Thymus (tissue), 11 donors: Measurements from ENCODE around the gene SP2. TPM values are rescaled to one million over a fixed set of nuclear protein-coding genes. Genes with fewer than 3 reads are reported as not detected.
A peak's percentile ranks its signal among the peaks of the same experiment; 100 is the strongest.
"Not testable (repeated sequence)": the region's sequence is repeated elsewhere in the genome, so short reads cannot be mapped to it uniquely, and the experiment has no call there.

Experiments
- DNase-seq, 9 donors: peaks; one replicate each; pipeline ENCODE4 v3.0.0-alpha.2; 2013; ENCODE audit warnings: low spot score in 9 of 9, low read depth in 6 of 9, missing footprints in 1 of 9
- H3K27ac ChIP-seq, 2 donors: one replicate each; pipeline ENCODE4 v1.5.1; 2013; ENCODE audit warnings: control low read depth in 1 of 2, low read depth in 1 of 2, low read length in 1 of 2, mild to moderate bottlenecking in 1 of 2, moderate library complexity in 1 of 2
- H3K27me3 ChIP-seq, 2 donors: one replicate each; pipeline ENCODE4 v1.5.1; 2013; ENCODE audit warnings: low read length in 1 of 2; ENCODE audit not compliant: control insufficient read depth in 2 of 2, insufficient read depth in 1 of 2
- H3K36me3 ChIP-seq, 2 donors: one replicate each; pipeline ENCODE4 v1.5.1; 2013; ENCODE audit warnings: low read length in 1 of 2, mild to moderate bottlenecking in 1 of 2, moderate library complexity in 1 of 2; ENCODE audit not compliant: control insufficient read depth in 2 of 2, insufficient read depth in 2 of 2
- H3K4me1 ChIP-seq, 2 donors: one replicate each; pipeline ENCODE4 v1.5.1; 2013; ENCODE audit warnings: low read length in 2 of 2; ENCODE audit not compliant: control insufficient read depth in 2 of 2, insufficient read depth in 2 of 2
- H3K4me3 ChIP-seq, 2 donors: one replicate each; pipeline ENCODE4 v1.5.1; 2013; ENCODE audit warnings: low read length in 2 of 2, control low read depth in 1 of 2, mild to moderate bottlenecking in 1 of 2
- H3K9me3 ChIP-seq, 2 donors: one replicate each; pipeline ENCODE4 v1.5.1; 2013; ENCODE audit warnings: low read length in 1 of 2, mild to moderate bottlenecking in 1 of 2; ENCODE audit not compliant: control insufficient read depth in 2 of 2, insufficient read depth in 1 of 2
- whole genome bisulfite sequencing: extraction: QIAGEN DNeasy Blood & Tissue Kit; methylation state at CpG from one replicate; pipeline ENCODE4 v1.1.7; 2013; 5-methylcytosine and 5-hydroxymethylcytosine counted together
- polyA plus RNA-seq: library from polyadenylated mRNA; stranded (reverse); fragments of 200-250 nt; gene quantifications from one replicate; pipeline ENCODE4 v1.2.3, GENCODE V29; 2013
- total RNA-seq: library from RNA; stranded (reverse); fragments of 120-200 nt; gene quantifications from one replicate; pipeline ENCODE4 v1.2.4, GENCODE V29; 2013
- donor health status: healthy.

The SP2 gene
- total and polyA plus RNA-seq, 2 donors: 1.3 to 10.6 TPM

DNA sequence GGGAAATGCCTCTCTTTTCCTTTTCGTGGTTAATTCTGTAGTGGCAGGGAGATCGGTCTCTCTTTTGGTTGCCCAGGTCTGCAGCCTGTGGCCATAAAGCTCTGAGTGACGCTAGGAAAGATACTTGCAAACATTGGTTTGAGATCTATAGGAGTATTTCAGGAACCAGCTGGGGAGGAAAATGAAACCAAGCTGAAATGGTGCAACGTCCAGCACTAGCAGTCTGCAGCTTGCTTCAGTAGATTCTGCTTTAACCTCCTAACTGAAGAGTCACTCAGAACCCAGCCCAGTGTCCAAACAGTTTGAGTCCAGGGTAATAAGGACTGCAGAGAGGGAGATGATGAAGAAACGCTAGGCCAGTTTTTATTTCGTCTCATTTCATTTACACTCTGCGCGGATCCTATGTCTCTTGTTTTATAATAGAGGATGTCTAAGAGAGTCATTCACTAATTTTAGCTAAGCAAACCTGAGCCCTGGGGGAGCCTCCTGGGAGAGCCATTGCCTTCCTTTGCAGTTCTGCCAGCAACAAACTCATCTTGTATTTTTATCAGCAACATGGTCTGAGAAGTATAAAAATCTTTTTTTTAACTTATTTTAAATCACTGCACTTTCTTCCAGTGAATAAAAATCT, 12.0 kb downstream of the SP2 start:
- H3K27me3 ChIP-seq: no peaks in the 10 kb centered on the region
- H3K36me3 ChIP-seq: peaks cover 5 to 27% of the 10 kb centered on the region in 2 donors
- DNase-seq: no peak
- WGBS: 50% methylated on average over 8 of the region's 8 CpGs
- no peak overlapping the region for H3K4me3 ChIP-seq
- no peak overlapping the region for H3K27ac ChIP-seq
- H3K9me3 ChIP-seq: no peaks in the 10 kb centered on the region
- H3K4me1 ChIP-seq: peaks cover 0 to 6% of the 10 kb centered on the region in 2 donors

DNA sequence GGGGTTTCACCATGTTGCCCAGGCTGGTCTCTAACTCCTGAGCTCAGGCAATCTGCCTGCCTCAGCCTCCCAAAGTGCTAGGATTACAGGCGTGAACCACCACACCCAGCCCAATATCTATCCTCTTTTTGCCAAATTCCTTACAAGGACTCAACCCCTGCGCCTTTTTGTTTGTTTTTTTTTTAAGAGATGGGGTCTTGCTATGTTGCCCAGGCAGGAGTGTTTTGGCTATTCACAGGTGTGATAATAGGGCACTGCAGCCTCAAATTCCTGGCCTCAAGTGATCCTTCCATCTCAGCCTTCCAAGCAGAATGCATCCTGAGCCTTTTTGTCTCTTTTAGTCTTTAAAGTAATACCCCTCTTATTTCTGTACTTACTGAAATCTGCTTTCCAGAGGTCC, 17.0 kb downstream of the SP2 start:
- peaks cover 0 to 6% of the 10 kb centered on the region in 2 donors for H3K4me1 ChIP-seq
- 93% methylated on average over 2 of the region's 2 CpGs for WGBS
- no peak for DNase-seq
- H3K36me3 ChIP-seq: peaks cover 30 to 44% of the 10 kb centered on the region in 2 donors
- H3K9me3 ChIP-seq: no peaks in the 10 kb centered on the region
- H3K27ac ChIP-seq: no peak overlapping the region
- no peaks in the 10 kb centered on the region for H3K27me3 ChIP-seq
- no peak overlapping the region for H3K4me3 ChIP-seq

DNA sequence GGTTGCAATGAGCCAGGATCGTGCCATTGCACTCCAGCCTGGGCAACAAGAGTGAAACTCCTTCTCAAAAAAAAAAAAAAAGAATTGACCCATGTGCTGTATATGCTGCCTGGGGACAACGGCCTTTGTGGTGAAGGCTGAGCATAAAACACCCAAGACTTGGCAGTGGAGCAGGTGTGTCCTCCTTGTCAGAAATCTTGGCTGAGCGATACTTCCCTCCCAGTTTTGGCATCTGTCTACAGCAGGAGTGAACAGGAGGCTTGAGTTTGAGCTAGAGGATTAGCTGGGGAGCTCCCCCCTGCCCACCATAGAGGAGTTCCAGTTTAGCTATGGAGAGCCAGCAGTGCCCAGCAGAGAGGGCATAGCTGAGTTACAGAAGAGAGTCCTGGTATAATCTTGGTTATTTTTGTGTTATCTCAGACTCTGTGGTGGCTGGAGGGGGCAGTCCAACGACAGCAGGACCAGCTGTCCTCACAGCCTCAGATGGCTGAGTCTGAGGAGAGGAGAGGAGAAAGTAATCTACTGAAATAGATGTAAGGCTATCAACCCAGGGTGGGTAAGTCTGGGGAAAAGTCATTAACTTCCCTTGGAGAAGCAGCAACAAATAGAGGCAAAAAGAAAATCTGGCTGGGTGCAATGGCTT, 18.4 kb downstream of the SP2 start:
- Histone ChIP-seq H3K27ac (peak overlapping the region in 1 of 2 donors; percentile 33), H3K9me3 (no peaks in the 10 kb centered on the region), H3K4me1 (peaks cover 0 to 4% of the 10 kb centered on the region in 2 donors), H3K27me3 (no peaks in the 10 kb centered on the region), H3K36me3 (peaks cover 30 to 41% of the 10 kb centered on the region in 2 donors), H3K4me3 (no peak overlapping the region)
- DNase-seq: no peak
- 22% methylated on average over 4 of the region's 4 CpGs for WGBS

DNA sequence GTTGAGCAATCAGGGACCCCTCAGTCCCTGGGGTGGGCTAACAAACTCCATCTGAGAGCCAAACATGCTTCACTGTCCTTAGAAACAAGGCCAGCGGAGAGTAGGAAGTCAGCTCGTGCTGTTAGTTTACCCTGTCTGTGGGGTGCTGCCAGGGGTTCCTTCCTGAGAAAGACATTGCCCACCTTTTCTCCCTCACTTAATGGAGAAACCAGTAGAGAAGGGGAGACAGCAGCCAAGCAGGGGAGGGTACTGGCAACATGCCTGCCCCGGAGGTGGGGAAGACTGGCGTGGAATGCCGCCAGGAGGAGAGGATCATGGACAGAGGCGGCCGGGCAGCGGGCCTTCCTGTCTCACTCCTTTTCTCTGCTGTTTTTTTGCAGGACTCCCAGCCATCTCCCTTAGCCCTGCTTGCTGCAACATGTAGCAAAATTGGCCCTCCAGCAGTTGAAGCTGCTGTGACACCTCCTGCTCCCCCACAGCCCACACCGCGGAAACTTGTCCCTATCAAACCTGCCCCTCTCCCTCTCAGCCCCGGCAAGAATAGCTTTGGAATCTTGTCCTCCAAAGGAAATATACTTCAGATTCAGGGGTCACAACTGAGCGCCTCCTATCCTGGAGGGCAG, 19.9 kb downstream of the SP2 start:
- Histone ChIP-seq H3K9me3 (no peaks in the 10 kb centered on the region), H3K4me1 (peaks cover 0 to 4% of the 10 kb centered on the region in 2 donors)
- 97% methylated on average over 12 of the region's 12 CpGs for WGBS

DNA sequence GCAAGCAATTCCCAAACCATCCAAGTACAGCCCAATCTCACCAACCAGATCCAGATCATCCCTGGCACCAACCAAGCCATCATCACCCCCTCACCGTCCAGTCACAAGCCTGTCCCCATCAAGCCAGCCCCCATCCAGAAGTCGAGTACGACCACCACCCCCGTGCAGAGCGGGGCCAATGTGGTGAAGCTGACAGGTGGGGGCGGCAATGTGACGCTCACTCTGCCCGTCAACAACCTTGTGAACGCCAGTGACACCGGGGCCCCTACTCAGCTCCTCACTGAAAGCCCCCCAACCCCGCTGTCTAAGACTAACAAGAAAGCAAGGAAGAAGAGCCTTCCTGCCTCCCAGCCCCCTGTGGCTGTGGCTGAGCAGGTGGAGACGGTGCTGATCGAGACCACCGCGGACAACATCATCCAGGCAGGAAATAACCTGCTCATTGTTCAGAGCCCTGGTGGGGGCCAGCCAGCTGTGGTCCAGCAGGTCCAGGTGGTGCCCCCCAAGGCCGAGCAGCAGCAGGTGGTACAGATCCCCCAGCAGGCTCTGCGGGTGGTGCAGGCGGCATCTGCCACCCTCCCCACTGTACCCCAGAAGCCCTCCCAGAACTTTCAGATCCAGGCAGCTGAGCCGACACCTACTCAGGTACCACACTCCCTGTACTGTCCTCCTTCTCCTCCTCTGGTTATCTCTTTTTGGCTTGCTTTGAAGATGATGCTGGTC, 20.6 kb downstream of the SP2 start:
- peaks cover 0 to 4% of the 10 kb centered on the region in 2 donors for H3K4me1 ChIP-seq
- peaks cover 30 to 40% of the 10 kb centered on the region in 2 donors for H3K36me3 ChIP-seq
- H3K27ac ChIP-seq: no peak overlapping the region

More for the DNA sequence above, 19.9 kb downstream of the SP2 start:
- Histone ChIP-seq H3K27me3 (no peaks in the 10 kb centered on the region), H3K4me3 (no peak overlapping the region), H3K27ac (no peak overlapping the region), H3K36me3 (peaks cover 30 to 36% of the 10 kb centered on the region in 2 donors)
- no peak for DNase-seq

DNA sequence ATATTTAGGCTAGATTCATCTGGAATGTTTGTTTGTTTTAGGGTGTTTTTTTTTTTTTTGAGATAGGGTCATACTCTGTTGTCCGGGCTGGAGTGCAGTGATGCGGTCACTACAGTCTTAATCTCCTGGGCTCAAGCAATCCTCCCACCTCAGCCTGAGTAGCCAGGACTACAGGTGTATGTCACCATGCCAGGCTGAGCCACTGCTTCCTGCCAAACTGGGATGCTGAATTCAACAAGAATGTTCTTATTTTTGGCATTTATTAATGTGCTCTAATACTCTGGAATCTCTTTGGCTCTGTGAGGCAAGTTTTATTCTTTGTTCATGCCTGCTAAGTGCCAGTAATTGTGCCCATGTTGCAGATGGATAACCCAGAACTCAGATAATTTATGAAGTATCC, 21.5 kb downstream of the SP2 start:
- H3K4me1 ChIP-seq: peaks cover 0 to 4% of the 10 kb centered on the region in 2 donors
- 96% methylated on average over 2 of the region's 2 CpGs for WGBS
- no peak overlapping the region for H3K4me3 ChIP-seq
- H3K9me3 ChIP-seq: no peaks in the 10 kb centered on the region
- H3K27ac ChIP-seq: no peak overlapping the region
- no peak for DNase-seq
- H3K27me3 ChIP-seq: no peaks in the 10 kb centered on the region
- peaks cover 30 to 42% of the 10 kb centered on the region in 2 donors for H3K36me3 ChIP-seq

More for the DNA sequence above, 20.6 kb downstream of the SP2 start:
- Histone ChIP-seq H3K4me3 (no peak overlapping the region), H3K9me3 (no peaks in the 10 kb centered on the region), H3K27me3 (no peaks in the 10 kb centered on the region)
- DNase-seq: no peak
- 90% methylated on average over 19 of the region's 19 CpGs for WGBS

DNA sequence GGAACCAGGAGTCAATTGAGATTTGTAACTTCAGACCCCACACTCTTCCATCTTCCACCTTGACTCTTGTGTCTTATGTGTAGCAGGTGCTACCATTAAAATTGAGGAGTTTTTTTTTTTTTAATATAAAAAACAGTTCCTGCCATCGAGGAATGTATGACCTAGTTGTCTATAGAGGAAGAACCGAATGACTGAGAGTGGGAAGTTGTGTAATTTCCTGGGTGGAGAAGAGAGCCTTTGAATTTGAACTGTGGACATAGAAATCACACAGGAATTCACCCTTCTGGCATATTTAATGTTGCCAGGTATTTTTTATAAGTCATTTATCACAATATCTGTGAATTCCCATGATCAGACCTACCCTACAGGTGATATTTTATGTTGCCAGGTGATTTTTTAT, 22.0 kb downstream of the SP2 start:
- Histone ChIP-seq H3K27ac (no peak overlapping the region), H3K4me1 (peaks cover 0 to 4% of the 10 kb centered on the region in 2 donors), H3K36me3 (peaks cover 35 to 46% of the 10 kb centered on the region in 2 donors), H3K9me3 (peaks cover 0 to 2% of the 10 kb centered on the region in 2 donors), H3K27me3 (no peaks in the 10 kb centered on the region), H3K4me3 (no peak overlapping the region)
- 46% methylated on average over 2 of the region's 2 CpGs for WGBS
- no peak for DNase-seq

DNA sequence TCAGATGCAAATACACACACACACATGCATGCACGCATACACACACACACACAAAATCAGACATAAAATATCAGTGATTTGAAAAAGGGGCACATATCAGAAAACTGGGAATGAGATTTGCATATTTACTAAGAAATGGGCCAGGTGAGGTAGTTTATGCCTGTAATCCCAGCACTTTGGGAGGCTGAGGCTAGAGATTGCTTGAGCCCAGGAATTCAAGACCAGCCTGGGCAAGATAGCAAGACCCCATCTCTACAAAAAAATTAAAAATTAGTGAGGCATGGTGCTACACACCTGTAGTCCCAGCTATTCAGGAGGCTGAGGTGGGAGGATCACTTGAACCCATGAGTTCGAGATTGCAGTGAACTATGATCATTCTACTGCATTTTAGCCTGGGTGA, 23.0 kb downstream of the SP2 start:
- Histone ChIP-seq H3K4me3 (no peak overlapping the region), H3K4me1 (peaks cover 0 to 4% of the 10 kb centered on the region in 2 donors), H3K36me3 (peaks cover 44 to 56% of the 10 kb centered on the region in 2 donors), H3K9me3 (peaks cover 0 to 3% of the 10 kb centered on the region in 2 donors), H3K27me3 (no peaks in the 10 kb centered on the region), H3K27ac (no peak overlapping the region)
- 98% methylated on average over 2 of the region's 2 CpGs for WGBS
- no peak for DNase-seq

DNA sequence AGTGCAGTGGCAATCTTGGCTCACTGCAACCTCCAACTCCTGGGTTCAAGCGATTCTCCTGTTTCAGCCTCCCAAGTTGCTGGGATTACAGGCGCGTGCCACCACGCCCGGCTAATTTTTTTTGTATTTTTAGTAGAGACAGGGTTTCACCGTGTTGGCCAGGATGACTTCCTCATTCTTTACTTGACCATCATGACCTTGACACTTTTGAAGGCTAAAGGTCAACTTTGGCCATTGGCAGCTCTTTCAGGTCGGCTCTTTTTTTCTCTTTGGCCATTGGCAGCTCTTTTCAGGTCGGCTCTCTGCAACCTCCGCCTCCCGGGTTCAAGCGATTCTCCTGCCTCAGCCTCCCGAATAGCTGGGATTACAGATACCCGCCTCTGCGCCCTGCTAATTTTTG, 23.9 kb downstream of the SP2 start:
- peaks cover 50 to 62% of the 10 kb centered on the region in 2 donors for H3K36me3 ChIP-seq
- H3K27me3 ChIP-seq, H3K4me3 ChIP-seq, H3K9me3 ChIP-seq, H3K27ac ChIP-seq, H3K4me1 ChIP-seq, DNase-seq: not testable (repeated sequence)
- WGBS: 97% methylated on average over 14 of the region's 14 CpGs
